Measurements from ENCODE around the gene IL23R. TPM values are rescaled to one million over a fixed set of nuclear protein-coding genes. Genes with fewer than 3 reads are reported as not detected.

IL23R gene
- total and polyA plus RNA-seq, 2 of the 13 experiments (the other 11 are each of a cell fraction or from before 2014, with no cell fraction given), result not detected

DNA sequence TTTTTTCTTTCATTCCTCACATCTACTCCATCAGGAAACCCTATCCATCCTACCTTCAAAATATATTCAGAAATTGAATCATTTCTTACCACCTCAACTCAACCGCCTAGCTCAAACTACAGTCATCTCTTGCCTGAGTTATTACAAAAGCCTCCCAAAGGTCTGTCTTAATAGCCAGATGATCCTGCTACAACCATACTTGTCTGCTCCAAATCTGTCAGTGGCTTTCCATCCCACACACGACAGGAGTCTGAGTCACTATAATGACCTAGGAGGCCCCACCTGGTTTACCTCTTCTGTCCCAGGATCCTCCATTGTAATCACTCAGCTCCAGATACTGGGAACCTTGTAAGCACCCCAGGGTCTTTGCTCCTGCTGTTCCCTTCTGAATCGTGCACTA is 104.3 kb downstream of the IL23R start:
- 9% methylated on average over 3 of the region's 3 CpGs for WGBS (ENCODE audit: low lambda C conversion rate)
- H4K20me1 ChIP-seq (ENCODE audit: insufficient read depth, low read length), result no peaks in the 10 kb centered on the region
- no peak overlapping the region for H3K4me3 ChIP-seq (replicated peaks in 1 of 3; ENCODE audit: insufficient read depth in 1 of 3, low read depth in 2 of 3, low read length in 3 of 3)
- CTCF ChIA-PET (ENCODE audit: low intra/inter-chr PET ratio, low total read pairs), result no interaction called here
- H3K79me2 ChIP-seq (ENCODE audit: insufficient read depth, low read length), result no peaks in the 10 kb centered on the region
- H3K9ac ChIP-seq (ENCODE audit: insufficient read depth, low read depth, low read length), result no peak overlapping the region
- H3K9me3 ChIP-seq (ENCODE audit: low read length), result no peaks in the 10 kb centered on the region
- no peaks in the 10 kb centered on the region for H3K4me1 ChIP-seq (ENCODE audit: insufficient read depth, low read length)
- no peak for ATAC-seq
- no peak for FAIRE-seq
- no peak overlapping the region for H3K27ac ChIP-seq (ENCODE audit: extremely low read length, insufficient read depth, low read length)
- no peaks in the 10 kb centered on the region for H3K36me3 ChIP-seq (replicated peaks in 1 of 2; ENCODE audit: control insufficient read depth in 1 of 2, insufficient read depth in 2 of 2, low read length in 2 of 2)
- DNase-seq (ENCODE audit: low spot score), result no peak
- in situ Hi-C loops (cut with HindIII; ENCODE audit: extremely low pct_ligation_motif_present, low pct_unique_long_range_greater_than_20kb), result no loop called here
- no TSS peak for BruUV-seq (replicated peaks)
- intact Hi-C loops (cut with micrococcal nuclease; ENCODE audit: unreplicated experiment), result no loop called here
- POLR2A ChIA-PET, result no interaction called here
- no peak overlapping the region for H3K4me2 ChIP-seq (ENCODE audit: low read depth, low read length)
- H3K27me3 ChIP-seq (ENCODE audit: control insufficient read depth in 1 of 2, insufficient read depth in 2 of 2, low read length in 2 of 2), result no peaks in the 10 kb centered on the region
- no peak overlapping the region for H2AFZ ChIP-seq (ENCODE audit: low read length)
- TF ChIP-seq ELF4 (CRISPR knock-in tag; IDR thresholded peaks at IDR 0.05; ENCODE audit: borderline replicate concordance) (no peak), ZNF547 (CRISPR knock-in tag; IDR thresholded peaks at IDR 0.05) (no peak), ZNF496 (CRISPR knock-in tag; IDR thresholded peaks at IDR 0.05; ENCODE audit: insufficient replicate concordance) (no peak), RAD21 (CRISPR knock-in tag; IDR thresholded peaks at IDR 0.05) (no peak), NRL (CRISPR knock-in tag; IDR thresholded peaks at IDR 0.05; ENCODE audit: borderline replicate concordance) (no peak), ZNF558 (CRISPR knock-in tag; IDR thresholded peaks at IDR 0.05; ENCODE audit: borderline replicate concordance) (no peak), TCF7 (IDR thresholded peaks at IDR 0.05; ENCODE audit: low read depth) (no peak), ZSCAN21 (CRISPR knock-in tag; IDR thresholded peaks at IDR 0.05; ENCODE audit: borderline replicate concordance) (no peak)
- TF ChIP-seq, protein P1, sequence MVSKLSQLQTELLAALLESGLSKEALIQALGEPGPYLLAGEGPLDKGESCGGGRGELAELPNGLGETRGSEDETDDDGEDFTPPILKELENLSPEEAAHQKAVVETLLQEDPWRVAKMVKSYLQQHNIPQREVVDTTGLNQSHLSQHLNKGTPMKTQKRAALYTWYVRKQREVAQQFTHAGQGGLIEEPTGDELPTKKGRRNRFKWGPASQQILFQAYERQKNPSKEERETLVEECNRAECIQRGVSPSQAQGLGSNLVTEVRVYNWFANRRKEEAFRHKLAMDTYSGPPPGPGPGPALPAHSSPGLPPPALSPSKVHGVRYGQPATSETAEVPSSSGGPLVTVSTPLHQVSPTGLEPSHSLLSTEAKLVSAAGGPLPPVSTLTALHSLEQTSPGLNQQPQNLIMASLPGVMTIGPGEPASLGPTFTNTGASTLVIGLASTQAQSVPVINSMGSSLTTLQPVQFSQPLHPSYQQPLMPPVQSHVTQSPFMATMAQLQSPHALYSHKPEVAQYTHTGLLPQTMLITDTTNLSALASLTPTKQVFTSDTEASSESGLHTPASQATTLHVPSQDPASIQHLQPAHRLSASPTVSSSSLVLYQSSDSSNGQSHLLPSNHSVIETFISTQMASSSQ (IDR thresholded peaks at IDR 0.05; ENCODE audit: low read depth), result no peak
- TF ChIP-seq, protein P1 (CRISPR knock-in tag; IDR thresholded peaks at IDR 0.05; ENCODE audit: borderline replicate concordance), result no peak
- TF ChIP-seq, protein P2, sequence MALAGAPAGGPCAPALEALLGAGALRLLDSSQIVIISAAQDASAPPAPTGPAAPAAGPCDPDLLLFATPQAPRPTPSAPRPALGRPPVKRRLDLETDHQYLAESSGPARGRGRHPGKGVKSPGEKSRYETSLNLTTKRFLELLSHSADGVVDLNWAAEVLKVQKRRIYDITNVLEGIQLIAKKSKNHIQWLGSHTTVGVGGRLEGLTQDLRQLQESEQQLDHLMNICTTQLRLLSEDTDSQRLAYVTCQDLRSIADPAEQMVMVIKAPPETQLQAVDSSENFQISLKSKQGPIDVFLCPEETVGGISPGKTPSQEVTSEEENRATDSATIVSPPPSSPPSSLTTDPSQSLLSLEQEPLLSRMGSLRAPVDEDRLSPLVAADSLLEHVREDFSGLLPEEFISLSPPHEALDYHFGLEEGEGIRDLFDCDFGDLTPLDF (CRISPR knock-in tag; IDR thresholded peaks at IDR 0.05), result no peak
- TF ChIP-seq, protein P3, sequence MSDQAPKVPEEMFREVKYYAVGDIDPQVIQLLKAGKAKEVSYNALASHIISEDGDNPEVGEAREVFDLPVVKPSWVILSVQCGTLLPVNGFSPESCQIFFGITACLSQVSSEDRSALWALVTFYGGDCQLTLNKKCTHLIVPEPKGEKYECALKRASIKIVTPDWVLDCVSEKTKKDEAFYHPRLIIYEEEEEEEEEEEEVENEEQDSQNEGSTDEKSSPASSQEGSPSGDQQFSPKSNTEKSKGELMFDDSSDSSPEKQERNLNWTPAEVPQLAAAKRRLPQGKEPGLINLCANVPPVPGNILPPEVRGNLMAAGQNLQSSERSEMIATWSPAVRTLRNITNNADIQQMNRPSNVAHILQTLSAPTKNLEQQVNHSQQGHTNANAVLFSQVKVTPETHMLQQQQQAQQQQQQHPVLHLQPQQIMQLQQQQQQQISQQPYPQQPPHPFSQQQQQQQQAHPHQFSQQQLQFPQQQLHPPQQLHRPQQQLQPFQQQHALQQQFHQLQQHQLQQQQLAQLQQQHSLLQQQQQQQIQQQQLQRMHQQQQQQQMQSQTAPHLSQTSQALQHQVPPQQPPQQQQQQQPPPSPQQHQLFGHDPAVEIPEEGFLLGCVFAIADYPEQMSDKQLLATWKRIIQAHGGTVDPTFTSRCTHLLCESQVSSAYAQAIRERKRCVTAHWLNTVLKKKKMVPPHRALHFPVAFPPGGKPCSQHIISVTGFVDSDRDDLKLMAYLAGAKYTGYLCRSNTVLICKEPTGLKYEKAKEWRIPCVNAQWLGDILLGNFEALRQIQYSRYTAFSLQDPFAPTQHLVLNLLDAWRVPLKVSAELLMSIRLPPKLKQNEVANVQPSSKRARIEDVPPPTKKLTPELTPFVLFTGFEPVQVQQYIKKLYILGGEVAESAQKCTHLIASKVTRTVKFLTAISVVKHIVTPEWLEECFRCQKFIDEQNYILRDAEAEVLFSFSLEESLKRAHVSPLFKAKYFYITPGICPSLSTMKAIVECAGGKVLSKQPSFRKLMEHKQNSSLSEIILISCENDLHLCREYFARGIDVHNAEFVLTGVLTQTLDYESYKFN (CRISPR knock-in tag; conservative IDR thresholded peaks at IDR 0.05), result no peak
- TF ChIP-seq, protein P4, sequence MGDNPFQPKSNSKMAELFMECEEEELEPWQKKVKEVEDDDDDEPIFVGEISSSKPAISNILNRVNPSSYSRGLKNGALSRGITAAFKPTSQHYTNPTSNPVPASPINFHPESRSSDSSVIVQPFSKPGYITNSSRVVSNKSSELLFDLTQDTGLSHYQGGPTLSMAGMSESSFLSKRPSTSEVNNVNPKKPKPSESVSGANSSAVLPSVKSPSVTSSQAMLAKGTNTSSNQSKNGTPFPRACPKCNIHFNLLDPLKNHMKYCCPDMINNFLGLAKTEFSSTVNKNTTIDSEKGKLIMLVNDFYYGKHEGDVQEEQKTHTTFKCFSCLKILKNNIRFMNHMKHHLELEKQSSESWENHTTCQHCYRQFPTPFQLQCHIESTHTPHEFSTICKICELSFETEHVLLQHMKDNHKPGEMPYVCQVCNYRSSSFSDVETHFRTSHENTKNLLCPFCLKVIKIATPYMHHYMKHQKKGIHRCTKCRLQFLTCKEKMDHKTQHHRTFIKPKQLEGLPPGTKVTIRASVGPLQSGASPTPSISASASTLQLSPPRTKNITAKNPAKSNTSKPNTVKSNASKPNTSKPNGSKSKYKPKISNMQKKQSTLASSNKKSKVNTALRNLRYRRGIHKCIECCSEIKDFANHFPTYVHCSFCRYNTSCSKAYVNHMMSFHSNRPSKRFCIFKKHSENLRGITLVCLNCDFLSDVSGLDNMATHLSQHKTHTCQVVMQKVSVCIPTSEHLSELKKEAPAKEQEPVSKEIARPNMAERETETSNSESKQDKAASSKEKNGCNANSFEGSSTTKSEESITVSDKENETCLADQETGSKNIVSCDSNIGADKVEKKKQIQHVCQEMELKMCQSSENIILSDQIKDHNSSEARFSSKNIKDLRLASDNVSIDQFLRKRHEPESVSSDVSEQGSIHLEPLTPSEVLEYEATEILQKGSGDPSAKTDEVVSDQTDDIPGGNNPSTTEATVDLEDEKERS (CRISPR knock-in tag; IDR thresholded peaks at IDR 0.05), result no peak
